GM13977 (cell line): ENCODE data around the gene EYA2.

Experiments
- DNase-seq: peaks from one replicate; pipeline ENCODE4 v3.0.0; 2012; ENCODE audit warnings: low spot score
- CTCF ChIP-seq: IDR thresholded peaks from 2 replicates; pipeline ENCODE4 v1.5.1; 2012; ENCODE audit warnings: mild to moderate bottlenecking, control low read depth; ENCODE audit not compliant: insufficient read depth; ENCODE audit errors: extremely low read depth, missing control alignments
- in situ Hi-C: fragments of 300-500 bp; cut with MboI; formaldehyde crosslinking; loops from one replicate; pipeline ENCODE4 v1.12.0; 2022; ENCODE audit warnings: low sequenced_read_pairs, low pct_unique_long_range_greater_than_20kb, mixed read lengths, inconsistent platforms; ENCODE audit not compliant: unreplicated experiment

Gene EYA2

DNA sequence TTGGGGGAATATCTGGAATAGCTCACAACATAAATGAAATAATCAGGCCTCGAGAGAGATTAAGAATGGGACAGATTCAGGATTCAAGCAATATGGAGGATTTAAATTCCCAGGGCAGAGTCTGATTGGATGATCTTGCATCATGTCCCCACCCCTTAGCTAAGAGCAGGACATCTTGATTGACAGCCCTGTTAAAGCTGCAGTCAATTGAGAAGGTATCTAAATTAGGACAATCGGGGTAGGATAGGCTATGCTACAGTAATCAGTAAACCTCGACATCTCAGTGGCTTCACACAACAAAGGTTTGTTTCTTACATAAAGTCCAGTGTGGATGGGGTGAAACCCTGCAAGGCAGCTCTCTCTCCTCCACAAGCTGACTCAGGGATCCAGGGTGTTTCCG lies 109.5 kb downstream of the EYA2 start:
- in situ Hi-C loops, result no loop called here
- no peak for DNase-seq
- no peak for TF ChIP-seq CTCF

GRCh38 chr20:47007826-47008655 lies 113.4 kb downstream of the EYA2 start:
- in situ Hi-C loops, result no loop called here
- DNase-seq, result no peak
- no peak for TF ChIP-seq CTCF

DNA sequence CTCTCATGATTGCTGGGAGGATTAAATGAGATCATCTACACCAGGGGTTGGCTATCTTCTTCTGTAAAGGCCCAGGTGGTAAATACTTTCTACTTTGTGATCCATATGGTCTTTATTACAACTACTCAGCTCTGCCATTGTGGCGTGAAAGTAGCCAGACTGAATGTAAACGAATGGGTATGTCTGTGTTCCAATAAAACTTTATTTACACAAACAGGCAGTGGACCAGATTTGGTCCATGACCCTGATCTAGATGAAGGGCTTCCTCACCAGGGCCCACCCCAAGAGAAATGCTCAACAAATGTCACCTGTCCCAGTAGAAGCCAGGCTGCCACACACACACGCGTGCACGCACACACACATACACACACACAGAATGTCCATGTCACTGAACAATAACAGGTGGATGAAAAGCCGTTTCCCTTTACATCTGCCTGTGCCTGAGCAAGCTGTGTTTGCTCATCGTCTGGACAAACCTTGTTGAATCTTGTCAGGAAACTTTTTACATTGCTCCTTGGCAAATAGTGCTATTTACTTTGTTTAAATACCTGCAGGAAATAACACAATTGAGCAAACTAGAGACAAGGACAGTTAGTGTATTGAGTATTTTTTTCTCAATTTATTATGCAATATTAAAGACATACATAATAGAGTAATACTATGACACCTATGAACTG lies 114.3 kb downstream of the EYA2 start:
- DNase-seq, result no peak
- TF ChIP-seq CTCF, result no peak
- in situ Hi-C loops, result no loop called here

GRCh38 chr20:47009784-47010183 lies 115.1 kb downstream of the EYA2 start:
- in situ Hi-C loops, result no loop called here
- TF ChIP-seq CTCF, result no peak
- DNase-seq, result no peak

DNA sequence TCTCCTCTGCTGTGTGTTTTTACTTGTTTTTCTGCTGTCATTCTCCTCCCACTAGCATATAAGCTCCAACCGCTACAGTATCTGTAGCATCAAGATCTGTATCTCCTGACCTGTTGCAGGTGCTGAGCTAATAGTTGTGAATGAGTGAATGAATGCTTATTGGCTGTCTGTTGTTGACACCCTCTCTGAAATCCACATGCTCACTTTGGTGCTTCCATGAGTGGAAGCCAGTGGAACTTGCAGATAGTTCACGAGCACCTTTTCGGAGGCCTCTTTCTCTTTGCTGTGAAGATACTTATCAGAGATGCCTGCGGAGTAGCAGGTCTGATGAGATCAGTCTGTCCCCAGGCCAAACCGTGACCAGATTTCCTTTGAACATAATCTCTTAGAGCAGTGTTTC lies 117.3 kb downstream of the EYA2 start:
- no peak for TF ChIP-seq CTCF
- in situ Hi-C loops, result no loop called here
- DNase-seq, result no peak

GRCh38 chr20:47013606-47014005 lies 119.0 kb downstream of the EYA2 start:
- DNase-seq, result no peak
- TF ChIP-seq CTCF, result no peak
- in situ Hi-C loops, result no loop called here
